ENCODE data around the gene CDKN2AIP.

The CDKN2AIP gene

GRCh38 chr4:183436417-183436816 lies 8.0 kb upstream of the CDKN2AIP start:
- TF ChIP-seq SUZ12 (IDR thresholded peaks at IDR 0.05; ENCODE audit: extremely low read depth, insufficient read depth, insufficient read length), result no peak
- no peak for TF ChIP-seq ZNF274 (IDR thresholded peaks at IDR 0.05; ENCODE audit: low read depth, low read length)
- no peak for TF ChIP-seq YY1 (IDR thresholded peaks at IDR 0.05; ENCODE audit: insufficient read depth, insufficient read length)

GRCh38 chr4:183437452-183437851 lies 7.0 kb upstream of the CDKN2AIP start:
- TF ChIP-seq ZNF274 (IDR thresholded peaks at IDR 0.05; ENCODE audit: low read depth, low read length), result no peak
- no peak for TF ChIP-seq YY1 (IDR thresholded peaks at IDR 0.05; ENCODE audit: insufficient read depth, insufficient read length)
- no peak for TF ChIP-seq SUZ12 (IDR thresholded peaks at IDR 0.05; ENCODE audit: extremely low read depth, insufficient read depth, insufficient read length)
- H3K9ac ChIP-seq (ENCODE audit: insufficient read length, low read depth), result no peak overlapping the region
- no peaks in the 10 kb centered on the region for H3K27me3 ChIP-seq (ENCODE audit: insufficient read depth, insufficient read length)
- no peaks in the 10 kb centered on the region for H3K36me3 ChIP-seq (ENCODE audit: insufficient read depth, insufficient read length, low read length)
- no peaks in the 10 kb centered on the region for H3K4me1 ChIP-seq (ENCODE audit: insufficient read depth, insufficient read length)
- H3K4me3 ChIP-seq (ENCODE audit: insufficient read length, low read depth), result no peak overlapping the region
- DNase-seq (ENCODE audit: low read depth, low spot score), result no peak
- H3K9me3 ChIP-seq (ENCODE audit: insufficient read depth, low read length), result peaks cover 5% of the 10 kb centered on the region; the same call in 1 of the 2 replicates

More at GRCh38 chr4:183436417-183436816, 8.0 kb upstream of the CDKN2AIP start:
- Histone ChIP-seq H3K4me3 (ENCODE audit: insufficient read length, low read depth) (no peak overlapping the region), H3K27me3 (ENCODE audit: insufficient read depth, insufficient read length) (no peaks in the 10 kb centered on the region), H3K9ac (ENCODE audit: insufficient read length, low read depth) (no peak overlapping the region), H3K9me3 (ENCODE audit: insufficient read depth, low read length) (peaks cover 7% of the 10 kb centered on the region; the same call in 1 of the 2 replicates), H3K4me1 (ENCODE audit: insufficient read depth, insufficient read length) (no peaks in the 10 kb centered on the region), H3K36me3 (ENCODE audit: insufficient read depth, insufficient read length, low read length) (no peaks in the 10 kb centered on the region)
- no peak for DNase-seq (ENCODE audit: low read depth, low spot score)

DNA sequence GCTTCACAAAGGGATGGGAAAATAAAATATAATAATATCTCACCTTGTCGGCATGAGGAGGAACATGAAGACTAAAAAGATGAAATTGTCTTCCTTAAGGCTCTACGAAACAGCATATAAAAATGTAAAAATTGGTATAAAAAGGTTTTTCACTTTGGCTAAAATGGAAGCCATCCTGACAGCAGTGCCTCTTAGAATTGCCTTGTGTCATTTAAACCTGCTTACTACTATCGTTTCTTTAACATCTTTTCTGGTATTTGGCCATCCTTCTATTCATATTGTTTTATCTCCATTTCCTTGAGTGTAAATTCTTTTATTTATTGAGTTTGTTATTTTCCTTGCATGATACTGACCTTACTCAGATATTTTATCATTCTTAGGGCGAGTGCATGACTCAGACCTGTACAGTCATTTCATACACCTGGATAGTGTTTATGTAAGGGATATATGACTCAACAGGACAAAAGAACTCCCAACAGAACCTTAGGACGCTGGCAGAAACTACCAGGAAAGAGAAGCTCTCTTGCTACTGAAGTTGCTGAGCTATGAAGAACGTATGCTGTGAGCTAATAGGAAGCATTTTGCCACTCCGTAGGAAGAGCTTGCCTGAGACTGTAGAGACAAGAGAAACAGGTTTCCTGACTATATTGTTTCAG lies 5.8 kb upstream of the CDKN2AIP start:
- no peaks in the 10 kb centered on the region for H3K4me1 ChIP-seq (ENCODE audit: insufficient read depth, insufficient read length)
- H3K4me3 ChIP-seq (ENCODE audit: insufficient read length, low read depth), result no peak overlapping the region
- H3K36me3 ChIP-seq (ENCODE audit: insufficient read depth, insufficient read length, low read length), result no peaks in the 10 kb centered on the region
- no peak overlapping the region for H3K9ac ChIP-seq (ENCODE audit: insufficient read length, low read depth)
- DNase-seq (ENCODE audit: low read depth, low spot score), result no peak
- no peak for TF ChIP-seq SUZ12 (IDR thresholded peaks at IDR 0.05; ENCODE audit: extremely low read depth, insufficient read depth, insufficient read length)
- no peak for TF ChIP-seq YY1 (IDR thresholded peaks at IDR 0.05; ENCODE audit: insufficient read depth, insufficient read length)
- no peak for TF ChIP-seq ZNF274 (IDR thresholded peaks at IDR 0.05; ENCODE audit: low read depth, low read length)
- no peaks in the 10 kb centered on the region for H3K27me3 ChIP-seq (ENCODE audit: insufficient read depth, insufficient read length)
- no peaks in the 10 kb centered on the region for H3K9me3 ChIP-seq (ENCODE audit: insufficient read depth, low read length)

- H3K36me3 ChIP-seq (ENCODE audit: insufficient read depth, insufficient read length, low read length), result peaks cover 8% of the 10 kb centered on the region
- no peaks in the 10 kb centered on the region for H3K4me1 ChIP-seq (ENCODE audit: insufficient read depth, insufficient read length)
- no peaks in the 10 kb centered on the region for H3K27me3 ChIP-seq (ENCODE audit: insufficient read depth, insufficient read length)
- H3K9ac ChIP-seq (ENCODE audit: insufficient read length, low read depth), result no peak overlapping the region
- H3K4me3 ChIP-seq (ENCODE audit: insufficient read length, low read depth), result no peak overlapping the region
- TF ChIP-seq YY1 (IDR thresholded peaks at IDR 0.05; ENCODE audit: insufficient read depth, insufficient read length), result no peak
- no peak for TF ChIP-seq SUZ12 (IDR thresholded peaks at IDR 0.05; ENCODE audit: extremely low read depth, insufficient read depth, insufficient read length)
- no peak for TF ChIP-seq ZNF274 (IDR thresholded peaks at IDR 0.05; ENCODE audit: low read depth, low read length)
- no peak for DNase-seq (ENCODE audit: low read depth, low spot score)
- no peaks in the 10 kb centered on the region for H3K9me3 ChIP-seq (ENCODE audit: insufficient read depth, low read length)
These were observed 3.2 kb upstream of the CDKN2AIP start for GRCh38 chr4:183441276-183441675.

DNA sequence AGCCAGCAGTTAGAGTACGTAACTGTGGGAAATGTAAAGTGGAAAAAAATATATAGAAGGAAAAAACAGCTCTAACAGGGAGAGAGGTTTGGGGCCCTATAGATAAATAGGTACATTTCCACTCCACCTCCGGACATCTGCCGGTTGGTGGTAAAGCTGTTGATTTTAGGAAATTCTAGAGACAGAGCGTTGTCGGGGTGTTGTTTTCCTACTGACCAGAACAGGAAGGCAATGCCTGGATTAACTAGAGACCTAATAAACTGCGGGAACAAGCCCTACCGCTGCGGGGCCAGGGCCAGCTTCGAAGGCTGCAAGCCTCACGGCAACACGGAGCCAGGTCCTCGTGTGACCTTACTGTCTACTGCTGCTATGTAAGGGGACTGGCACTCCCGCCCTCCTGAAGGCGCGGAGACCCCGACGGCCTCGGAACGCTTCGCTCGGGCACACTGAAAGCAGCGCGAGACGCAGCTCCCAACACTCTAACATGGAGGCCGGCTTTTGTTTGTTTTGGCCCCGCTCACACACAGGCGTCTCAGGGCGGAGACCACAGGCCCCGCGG lies 702 bp upstream of the CDKN2AIP start:
- H3K36me3 ChIP-seq (ENCODE audit: insufficient read depth, insufficient read length, low read length), result peaks cover 32% of the 10 kb centered on the region
- TF ChIP-seq ZNF274 (IDR thresholded peaks at IDR 0.05; ENCODE audit: low read depth, low read length), result no peak
- TF ChIP-seq YY1 (IDR thresholded peaks at IDR 0.05; ENCODE audit: insufficient read depth, insufficient read length), result no peak
- no peak for TF ChIP-seq SUZ12 (IDR thresholded peaks at IDR 0.05; ENCODE audit: extremely low read depth, insufficient read depth, insufficient read length)
- peak overlapping the region; percentile 94 for H3K9ac ChIP-seq (ENCODE audit: insufficient read length, low read depth)
- H3K4me1 ChIP-seq (ENCODE audit: insufficient read depth, insufficient read length), result peaks cover 4% of the 10 kb centered on the region
- H3K9me3 ChIP-seq (ENCODE audit: insufficient read depth, low read length), result no peaks in the 10 kb centered on the region
- peak overlapping the region; percentile 94 for H3K4me3 ChIP-seq (ENCODE audit: insufficient read length, low read depth)
- peak; percentile 50 for DNase-seq (ENCODE audit: low read depth, low spot score)
- no peaks in the 10 kb centered on the region for H3K27me3 ChIP-seq (ENCODE audit: insufficient read depth, insufficient read length)

- Histone ChIP-seq H3K27me3 (ENCODE audit: insufficient read depth, insufficient read length) (no peaks in the 10 kb centered on the region), H3K9ac (ENCODE audit: insufficient read length, low read depth) (peak overlapping the region; percentile 96), H3K4me1 (ENCODE audit: insufficient read depth, insufficient read length) (peaks cover 4% of the 10 kb centered on the region), H3K4me3 (ENCODE audit: insufficient read length, low read depth) (peak overlapping the region; percentile 94), H3K9me3 (ENCODE audit: insufficient read depth, low read length) (no peaks in the 10 kb centered on the region), H3K36me3 (ENCODE audit: insufficient read depth, insufficient read length, low read length) (peaks cover 45% of the 10 kb centered on the region)
- TF ChIP-seq YY1 (IDR thresholded peaks at IDR 0.05; ENCODE audit: insufficient read depth, insufficient read length), result no peak
- TF ChIP-seq ZNF274 (IDR thresholded peaks at IDR 0.05; ENCODE audit: low read depth, low read length), result no peak
- TF ChIP-seq SUZ12 (IDR thresholded peaks at IDR 0.05; ENCODE audit: extremely low read depth, insufficient read depth, insufficient read length), result no peak
- DNase-seq (ENCODE audit: low read depth, low spot score), result peak; percentile 6
These were observed 627 bp downstream of the CDKN2AIP start for GRCh38 chr4:183445097-183445428.

DNA sequence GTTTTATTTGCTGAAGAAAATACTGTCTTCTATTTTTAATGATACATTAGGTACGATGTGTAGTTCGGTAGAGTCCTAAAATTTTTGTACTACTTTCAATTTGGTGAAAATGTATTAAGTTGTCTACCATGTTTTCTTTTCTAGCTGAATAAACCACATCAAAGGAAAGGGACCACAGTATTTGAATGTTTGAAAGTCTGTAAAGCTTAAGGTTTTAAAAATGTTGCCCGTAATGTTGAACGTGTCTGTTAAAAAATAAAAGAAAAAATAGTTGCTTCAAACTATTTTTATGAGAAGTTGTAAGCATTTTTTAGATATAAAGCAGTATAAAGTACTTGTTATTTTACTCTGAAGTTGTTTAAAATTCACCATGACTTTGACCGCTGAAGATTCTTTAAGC lies 3.2 kb downstream of the CDKN2AIP start:
- no peaks in the 10 kb centered on the region for H3K9me3 ChIP-seq (ENCODE audit: insufficient read depth, low read length)
- no peak overlapping the region for H3K9ac ChIP-seq (ENCODE audit: insufficient read length, low read depth)
- H3K36me3 ChIP-seq (ENCODE audit: insufficient read depth, insufficient read length, low read length), result peaks cover 52% of the 10 kb centered on the region
- TF ChIP-seq ZNF274 (IDR thresholded peaks at IDR 0.05; ENCODE audit: low read depth, low read length) (no peak), SUZ12 (IDR thresholded peaks at IDR 0.05; ENCODE audit: extremely low read depth, insufficient read depth, insufficient read length) (no peak), YY1 (IDR thresholded peaks at IDR 0.05; ENCODE audit: insufficient read depth, insufficient read length) (no peak)
- DNase-seq (ENCODE audit: low read depth, low spot score), result no peak
- no peak overlapping the region for H3K4me3 ChIP-seq (ENCODE audit: insufficient read length, low read depth)
- peaks cover 4% of the 10 kb centered on the region for H3K4me1 ChIP-seq (ENCODE audit: insufficient read depth, insufficient read length)
- H3K27me3 ChIP-seq (ENCODE audit: insufficient read depth, insufficient read length), result no peaks in the 10 kb centered on the region

Measured in NT2/D1 (cell line).